Measurements from ENCODE around the gene SGCE. TPM values are rescaled to one million over a fixed set of nuclear protein-coding genes. Genes with fewer than 3 reads are reported as not detected.

SGCE gene
- total and polyA plus RNA-seq, 4 donors: 42.2 to 105 (median 78.4) TPM

GRCh38 chr7:94655126-94655847 is 646 bp downstream of the SGCE start:
- H3K27me3 ChIP-seq (ENCODE audit: control insufficient read depth in 1 of 2, insufficient read depth in 2 of 2, low read length in 1 of 2): no peaks in the 10 kb centered on the region
- H3K4me3 ChIP-seq (ENCODE audit: low read length in 2 of 2): peak overlapping the region; percentile 92 to 99
- DNase-seq (peak; percentile 47 to 77), ATAC-seq (ENCODE audit: low FRiP score) (peak; percentile 45)
- H3K4me1 ChIP-seq (ENCODE audit: control insufficient read depth in 1 of 2, insufficient read depth in 2 of 2, low read length in 2 of 2): no peaks in the 10 kb centered on the region
- intact Hi-C loops (cut with DNase I): loop anchor here (5.0 to 10.0 kb wide), 3 partner anchors 140 to 208 kb away; no protein-coding TSS in a partner anchor
- H3K36me3 ChIP-seq (ENCODE audit: control insufficient read depth in 1 of 2, insufficient read depth in 2 of 2, low read length in 1 of 2): no peaks in the 10 kb centered on the region
- H3K9me3 ChIP-seq (ENCODE audit: control insufficient read depth, low read length): no peaks in the 10 kb centered on the region
- 0 to 1% methylated on average over 37 to 38 of the region's 38 CpGs for WGBS, 2 donors
- peak overlapping the region in 1 of 2 donors; percentile 34 for H3K27ac ChIP-seq (ENCODE audit: low read depth in 1 of 2, low read length in 2 of 2)

- Histone ChIP-seq H3K4me3 (ENCODE audit: low read length in 2 of 2) (peak overlapping the region; percentile 92 to 99), H3K4me1 (ENCODE audit: control insufficient read depth in 1 of 2, insufficient read depth in 2 of 2, low read length in 2 of 2) (no peaks in the 10 kb centered on the region), H3K27ac (ENCODE audit: low read depth in 1 of 2, low read length in 2 of 2) (peak overlapping the region in 1 of 2 donors; percentile 33), H3K36me3 (ENCODE audit: control insufficient read depth in 1 of 2, insufficient read depth in 2 of 2, low read length in 1 of 2) (no peaks in the 10 kb centered on the region), H3K9me3 (ENCODE audit: control insufficient read depth, low read length) (no peaks in the 10 kb centered on the region), H3K27me3 (ENCODE audit: control insufficient read depth in 1 of 2, insufficient read depth in 2 of 2, low read length in 1 of 2) (no peaks in the 10 kb centered on the region)
- intact Hi-C loops (cut with DNase I): loop anchor here (5.0 to 10.0 kb wide), 3 partner anchors 140 to 207 kb away; no protein-coding TSS in a partner anchor
- 13 to 15% methylated on average over 11 of the region's 11 CpGs for WGBS, 2 donors
- ATAC-seq (ENCODE audit: low FRiP score): no peak
- no peak for DNase-seq
Measured at GRCh38 chr7:94654783-94655125, 1.2 kb downstream of the SGCE start.

- Histone ChIP-seq H3K4me3 (ENCODE audit: low read length in 2 of 2) (no peak overlapping the region), H3K27ac (ENCODE audit: low read depth in 1 of 2, low read length in 2 of 2) (no peak overlapping the region), H3K4me1 (ENCODE audit: control insufficient read depth in 1 of 2, insufficient read depth in 2 of 2, low read length in 2 of 2) (peaks cover 0 to 2% of the 10 kb centered on the region in 2 donors), H3K9me3 (ENCODE audit: control insufficient read depth, low read length) (no peaks in the 10 kb centered on the region), H3K27me3 (ENCODE audit: control insufficient read depth in 1 of 2, insufficient read depth in 2 of 2, low read length in 1 of 2) (no peaks in the 10 kb centered on the region), H3K36me3 (ENCODE audit: control insufficient read depth in 1 of 2, insufficient read depth in 2 of 2, low read length in 1 of 2) (no peaks in the 10 kb centered on the region)
- 66 to 69% methylated on average over 4 of the region's 4 CpGs for WGBS, 2 donors
- ATAC-seq (ENCODE audit: low FRiP score) (no peak), DNase-seq (no peak)
- intact Hi-C loops (cut with DNase I): loop anchor here in 1 of 2 donors (10.0 kb wide), 1 partner anchor 136 kb away; no protein-coding TSS in a partner anchor
Measured at GRCh38 chr7:94650147-94651051, 5.5 kb downstream of the SGCE start.

- Histone ChIP-seq H3K4me3 (ENCODE audit: low read length in 2 of 2) (no peak overlapping the region), H3K4me1 (ENCODE audit: control insufficient read depth in 1 of 2, insufficient read depth in 2 of 2, low read length in 2 of 2) (peaks cover 0 to 2% of the 10 kb centered on the region in 2 donors), H3K27me3 (ENCODE audit: control insufficient read depth in 1 of 2, insufficient read depth in 2 of 2, low read length in 1 of 2) (no peaks in the 10 kb centered on the region), H3K9me3 (ENCODE audit: control insufficient read depth, low read length) (no peaks in the 10 kb centered on the region), H3K27ac (ENCODE audit: low read depth in 1 of 2, low read length in 2 of 2) (no peak overlapping the region), H3K36me3 (ENCODE audit: control insufficient read depth in 1 of 2, insufficient read depth in 2 of 2, low read length in 1 of 2) (no peaks in the 10 kb centered on the region)
- DNase-seq (no peak), ATAC-seq (ENCODE audit: low FRiP score) (no peak)
- 67 to 72% methylated on average over 4 of the region's 4 CpGs for WGBS, 2 donors
- intact Hi-C loops (cut with DNase I): no loop called here
Measured at GRCh38 chr7:94649450-94649849, 6.5 kb downstream of the SGCE start.

GRCh38 chr7:94648731-94649130 is 7.2 kb downstream of the SGCE start:
- H3K36me3 ChIP-seq (ENCODE audit: control insufficient read depth in 1 of 2, insufficient read depth in 2 of 2, low read length in 1 of 2): no peaks in the 10 kb centered on the region
- H3K27me3 ChIP-seq (ENCODE audit: control insufficient read depth in 1 of 2, insufficient read depth in 2 of 2, low read length in 1 of 2): no peaks in the 10 kb centered on the region
- H3K27ac ChIP-seq (ENCODE audit: low read depth in 1 of 2, low read length in 2 of 2): no peak overlapping the region
- DNase-seq (no peak), ATAC-seq (ENCODE audit: low FRiP score) (no peak)
- WGBS, 2 donors: 93 to 94% methylated on average over 5 of the region's 5 CpGs
- no peaks in the 10 kb centered on the region for H3K9me3 ChIP-seq (ENCODE audit: control insufficient read depth, low read length)
- peaks cover 0 to 4% of the 10 kb centered on the region in 2 donors for H3K4me1 ChIP-seq (ENCODE audit: control insufficient read depth in 1 of 2, insufficient read depth in 2 of 2, low read length in 2 of 2)
- intact Hi-C loops (cut with DNase I): no loop called here
- no peak overlapping the region for H3K4me3 ChIP-seq (ENCODE audit: low read length in 2 of 2)

GRCh38 chr7:94647295-94647694 is 8.6 kb downstream of the SGCE start:
- intact Hi-C loops (cut with DNase I): no loop called here
- ATAC-seq (ENCODE audit: low FRiP score): no peak

GRCh38 chr7:94643771-94644545 is 12.0 kb downstream of the SGCE start:
- no peak for DNase-seq
- intact Hi-C loops (cut with DNase I): no loop called here
- peaks cover 2 to 5% of the 10 kb centered on the region in 2 donors for H3K4me1 ChIP-seq (ENCODE audit: control insufficient read depth in 1 of 2, insufficient read depth in 2 of 2, low read length in 2 of 2)
- no peaks in the 10 kb centered on the region for H3K9me3 ChIP-seq (ENCODE audit: control insufficient read depth, low read length)
- WGBS, 2 donors: 78 to 86% methylated on average over 3 of the region's 3 CpGs
- no peaks in the 10 kb centered on the region for H3K36me3 ChIP-seq (ENCODE audit: control insufficient read depth in 1 of 2, insufficient read depth in 2 of 2, low read length in 1 of 2)
- ATAC-seq (ENCODE audit: low FRiP score): no peak
- no peak overlapping the region for H3K27ac ChIP-seq (ENCODE audit: low read depth in 1 of 2, low read length in 2 of 2)
- no peak overlapping the region for H3K4me3 ChIP-seq (ENCODE audit: low read length in 2 of 2)
- no peaks in the 10 kb centered on the region for H3K27me3 ChIP-seq (ENCODE audit: control insufficient read depth in 1 of 2, insufficient read depth in 2 of 2, low read length in 1 of 2)

More at GRCh38 chr7:94647295-94647694, 8.6 kb downstream of the SGCE start:
- Histone ChIP-seq H3K27me3 (ENCODE audit: control insufficient read depth in 1 of 2, insufficient read depth in 2 of 2, low read length in 1 of 2) (no peaks in the 10 kb centered on the region), H3K9me3 (ENCODE audit: control insufficient read depth, low read length) (no peaks in the 10 kb centered on the region), H3K4me1 (ENCODE audit: control insufficient read depth in 1 of 2, insufficient read depth in 2 of 2, low read length in 2 of 2) (peaks cover 2 to 6% of the 10 kb centered on the region in 2 donors), H3K4me3 (ENCODE audit: low read length in 2 of 2) (no peak overlapping the region), H3K36me3 (ENCODE audit: control insufficient read depth in 1 of 2, insufficient read depth in 2 of 2, low read length in 1 of 2) (no peaks in the 10 kb centered on the region), H3K27ac (ENCODE audit: low read depth in 1 of 2, low read length in 2 of 2) (no peak overlapping the region)
- no peak for DNase-seq
- WGBS, 2 donors: 87% methylated on average over 3 of the region's 3 CpGs
